Lower leg skin (tissue), 3 donors: Measurements from ENCODE around the gene NBPF6.

Source experiments
- CTCF ChIP-seq, 3 donors: fragments of 450-650 bp; IDR thresholded peaks; one replicate each; pipeline ENCODE4 v1.5.1; 2016; ENCODE audit warnings: antibody characterized with exemption in 3 of 3, mild to moderate bottlenecking in 3 of 3, moderate library complexity in 2 of 3
- POLR2A ChIP-seq, 2 donors: fragments of 450-650 bp; IDR thresholded peaks; one replicate each; pipeline ENCODE4 v1.6.1; 2016 to 2017; ENCODE audit warnings: antibody characterized with exemption in 2 of 2, mild to moderate bottlenecking in 1 of 2, moderate library complexity in 1 of 2

- TF ChIP-seq CTCF (IDR thresholded peaks at IDR 0.05) (no peak), POLR2A (IDR thresholded peaks at IDR 0.05) (no peak)
These were observed 52.5 kb downstream of the NBPF6 start for GRCh38 chr1:108502624-108503023.
